Fibroblast of lung (primary cell): Measurements from ENCODE around the gene CTF1.

ENCODE experiments used
- EZH2 ChIP-seq: IDR thresholded peaks from 2 replicates; pipeline ENCODE4 v1.5.1; 2012; ENCODE audit warnings: low read length, control low read depth, mild to moderate bottlenecking; ENCODE audit errors: missing control alignments
- TF ChIP-seq, protein P1 (sequence below), 2 donors: IDR thresholded peaks in 1 of 2; conservative IDR thresholded peaks in 1 of 2; 1 replicate in 1 of 2; 2 replicates in 1 of 2; pipeline ENCODE4 v1.5.1; 2011 to 2012; ENCODE audit warnings: low read length in 2 of 2, control low read depth in 1 of 2, inconsistent platforms in 1 of 2, low read depth in 1 of 2, mild to moderate bottlenecking in 1 of 2

DNA sequence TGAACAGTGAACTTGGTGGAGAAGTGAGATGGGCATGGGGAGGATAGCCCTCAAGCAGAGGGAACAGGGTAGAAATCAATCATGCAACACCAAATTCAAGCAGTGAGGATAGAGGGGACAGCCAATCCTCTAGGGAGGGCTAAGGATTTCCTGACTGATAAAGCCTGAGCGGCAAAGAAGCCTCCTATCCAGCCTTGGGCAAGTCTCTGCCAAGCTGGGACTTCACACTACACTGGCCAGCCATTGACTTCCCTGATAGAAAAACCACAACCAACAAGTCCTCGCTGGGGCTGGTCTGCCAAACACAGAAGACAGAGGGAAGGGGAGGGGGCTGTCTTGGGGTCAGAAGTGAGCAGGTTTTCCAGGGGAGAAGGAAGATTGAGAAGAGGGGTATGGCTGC lies 24.5 kb downstream of the CTF1 start:
- no peak for TF ChIP-seq EZH2
- TF ChIP-seq, protein P1, sequence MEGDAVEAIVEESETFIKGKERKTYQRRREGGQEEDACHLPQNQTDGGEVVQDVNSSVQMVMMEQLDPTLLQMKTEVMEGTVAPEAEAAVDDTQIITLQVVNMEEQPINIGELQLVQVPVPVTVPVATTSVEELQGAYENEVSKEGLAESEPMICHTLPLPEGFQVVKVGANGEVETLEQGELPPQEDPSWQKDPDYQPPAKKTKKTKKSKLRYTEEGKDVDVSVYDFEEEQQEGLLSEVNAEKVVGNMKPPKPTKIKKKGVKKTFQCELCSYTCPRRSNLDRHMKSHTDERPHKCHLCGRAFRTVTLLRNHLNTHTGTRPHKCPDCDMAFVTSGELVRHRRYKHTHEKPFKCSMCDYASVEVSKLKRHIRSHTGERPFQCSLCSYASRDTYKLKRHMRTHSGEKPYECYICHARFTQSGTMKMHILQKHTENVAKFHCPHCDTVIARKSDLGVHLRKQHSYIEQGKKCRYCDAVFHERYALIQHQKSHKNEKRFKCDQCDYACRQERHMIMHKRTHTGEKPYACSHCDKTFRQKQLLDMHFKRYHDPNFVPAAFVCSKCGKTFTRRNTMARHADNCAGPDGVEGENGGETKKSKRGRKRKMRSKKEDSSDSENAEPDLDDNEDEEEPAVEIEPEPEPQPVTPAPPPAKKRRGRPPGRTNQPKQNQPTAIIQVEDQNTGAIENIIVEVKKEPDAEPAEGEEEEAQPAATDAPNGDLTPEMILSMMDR (conservative IDR thresholded peaks at IDR 0.05 in 1 of 2, IDR thresholded peaks at IDR 0.05 in 1 of 2; ENCODE audit: low read depth in 1 of 2, low read length in 2 of 2): no peak
